ENCODE data around the gene MAP3K20. TPM values are rescaled to one million over a fixed set of nuclear protein-coding genes. Genes with fewer than 3 reads are reported as not detected.

Gene MAP3K20
- total and polyA plus RNA-seq, 2 donors (not counting 3 experiments of a cell fraction or from before 2014, with no cell fraction given), result 7.8 to 31.5 TPM

GRCh38 chr2:173221937-173222594, 146.4 kb downstream of the MAP3K20 start:
- TSS peak; percentile 2 for BruUV-seq (replicated peaks)
- no peak for FAIRE-seq
- no peaks in the 10 kb centered on the region for H4K20me1 ChIP-seq (replicated peaks; ENCODE audit: control insufficient read depth, extremely low read depth, insufficient read depth, low read length)

More at GRCh38 chr2:173221937-173222594, 146.4 kb downstream of the MAP3K20 start:
- CTCF ChIA-PET, result interaction anchor here (17.1 kb wide), 1 partner anchor 195 kb away, joined by 493 read pairs; no protein-coding TSS in a partner anchor
- no peaks in the 10 kb centered on the region for H3K79me2 ChIP-seq (ENCODE audit: control insufficient read depth, insufficient read depth, low read length)
- H3K4me2 ChIP-seq (ENCODE audit: insufficient read depth, low read length), result no peak overlapping the region
- H2AFZ ChIP-seq (ENCODE audit: low read depth, low read length), result no peak overlapping the region
- no peaks in the 10 kb centered on the region for H3K4me1 ChIP-seq (ENCODE audit: control insufficient read depth, extremely low read depth, insufficient read depth, low read length)
- H3K36me3 ChIP-seq (ENCODE audit: control insufficient read depth in 2 of 2, extremely low read depth in 1 of 2, insufficient read depth in 2 of 2, low read length in 2 of 2), result no peaks in the 10 kb centered on the region
- no peaks in the 10 kb centered on the region for H3K27me3 ChIP-seq (ENCODE audit: control insufficient read depth in 2 of 2, insufficient read depth in 2 of 2, low read length in 2 of 2)
- no peaks in the 10 kb centered on the region for H3K9me1 ChIP-seq (replicated peaks; ENCODE audit: control insufficient read depth, extremely low read depth, insufficient read depth, low read length)
- no peak overlapping the region for H3K4me3 ChIP-seq (replicated peaks in 1 of 3; ENCODE audit: insufficient read depth in 1 of 3, low read depth in 1 of 3, low read length in 3 of 3)
- TF ChIP-seq GATA2 (IDR thresholded peaks at IDR 0.05; ENCODE audit: insufficient read depth, insufficient read length, low read depth, low read length) (no peak), MYC (IDR thresholded peaks at IDR 0.05; ENCODE audit: low read depth, low read length) (no peak), POLR2AphosphoS5 (IDR thresholded peaks at IDR 0.05; ENCODE audit: insufficient read depth, low read depth, low read length) (no peak), MAX (IDR thresholded peaks at IDR 0.05; ENCODE audit: insufficient read depth, insufficient read length) (no peak), EZH2 (IDR thresholded peaks at IDR 0.05; ENCODE audit: borderline replicate concordance, low read depth, low read length, severe bottlenecking) (no peak), POLR2A (IDR thresholded peaks at IDR 0.05; ENCODE audit: low read depth, low read length) (no peak), FOS (IDR thresholded peaks at IDR 0.05; ENCODE audit: borderline replicate concordance, insufficient read depth, low read length) (no peak), JUN (IDR thresholded peaks at IDR 0.05; ENCODE audit: borderline replicate concordance, insufficient read depth, insufficient read length, low read depth) (no peak)
- TF ChIP-seq, protein P1, sequence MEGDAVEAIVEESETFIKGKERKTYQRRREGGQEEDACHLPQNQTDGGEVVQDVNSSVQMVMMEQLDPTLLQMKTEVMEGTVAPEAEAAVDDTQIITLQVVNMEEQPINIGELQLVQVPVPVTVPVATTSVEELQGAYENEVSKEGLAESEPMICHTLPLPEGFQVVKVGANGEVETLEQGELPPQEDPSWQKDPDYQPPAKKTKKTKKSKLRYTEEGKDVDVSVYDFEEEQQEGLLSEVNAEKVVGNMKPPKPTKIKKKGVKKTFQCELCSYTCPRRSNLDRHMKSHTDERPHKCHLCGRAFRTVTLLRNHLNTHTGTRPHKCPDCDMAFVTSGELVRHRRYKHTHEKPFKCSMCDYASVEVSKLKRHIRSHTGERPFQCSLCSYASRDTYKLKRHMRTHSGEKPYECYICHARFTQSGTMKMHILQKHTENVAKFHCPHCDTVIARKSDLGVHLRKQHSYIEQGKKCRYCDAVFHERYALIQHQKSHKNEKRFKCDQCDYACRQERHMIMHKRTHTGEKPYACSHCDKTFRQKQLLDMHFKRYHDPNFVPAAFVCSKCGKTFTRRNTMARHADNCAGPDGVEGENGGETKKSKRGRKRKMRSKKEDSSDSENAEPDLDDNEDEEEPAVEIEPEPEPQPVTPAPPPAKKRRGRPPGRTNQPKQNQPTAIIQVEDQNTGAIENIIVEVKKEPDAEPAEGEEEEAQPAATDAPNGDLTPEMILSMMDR (IDR thresholded peaks at IDR 0.05; ENCODE audit: extremely low read depth in 1 of 2, insufficient read depth in 1 of 2, low read depth in 1 of 2, low read length in 2 of 2), result no peak
- H3K27ac ChIP-seq (ENCODE audit: insufficient read depth, low read depth, low read length), result no peak overlapping the region
- H3K9ac ChIP-seq (replicated peaks; ENCODE audit: extremely low read depth, insufficient read depth, low read length), result no peak overlapping the region
- intact Hi-C loops (cut with micrococcal nuclease), result no loop called here
- POLR2A ChIA-PET, result no interaction called here
- no peak for DNase-seq (ENCODE audit: low read depth, low spot score)
- H3K9me3 ChIP-seq (replicated peaks; ENCODE audit: control insufficient read depth, insufficient read depth, low read length), result no peaks in the 10 kb centered on the region
- dilution Hi-C loops (cut with MboI; ENCODE audit: extremely low pct_ligation_motif_present, low sequenced_read_pairs), result loop anchor here (25.0 kb wide), 1 partner anchor 210 kb away; no protein-coding TSS in a partner anchor
